Endometrial microvascular endothelial cells (primary cell): ENCODE results near the gene PLD3. TPM values are rescaled to one million over a fixed set of nuclear protein-coding genes. Genes with fewer than 3 reads are reported as not detected.
"Not testable (repeated sequence)": the region's sequence is repeated elsewhere in the genome, so short reads cannot be mapped to it uniquely, and the experiment has no call there.

Experiments used
- in situ Hi-C: cut with HindIII; loops from 2 replicates; pipeline ENCODE4 v1.10.0; 2017; ENCODE audit warnings: low sequenced_read_pairs, low pct_unique_long_range_greater_than_20kb; ENCODE audit errors: inconsistent ontology term
- total RNA-seq: library from RNA; depleted of rRNA; stranded (reverse); fragments of >200 nt; gene quantifications from one replicate; pipeline ENCODE4 v1.2.3, GENCODE V29; 2015; ENCODE audit errors: inconsistent ontology term

The PLD3 gene
- total RNA-seq, 1 donor from 2014 or later: 404 TPM

DNA sequence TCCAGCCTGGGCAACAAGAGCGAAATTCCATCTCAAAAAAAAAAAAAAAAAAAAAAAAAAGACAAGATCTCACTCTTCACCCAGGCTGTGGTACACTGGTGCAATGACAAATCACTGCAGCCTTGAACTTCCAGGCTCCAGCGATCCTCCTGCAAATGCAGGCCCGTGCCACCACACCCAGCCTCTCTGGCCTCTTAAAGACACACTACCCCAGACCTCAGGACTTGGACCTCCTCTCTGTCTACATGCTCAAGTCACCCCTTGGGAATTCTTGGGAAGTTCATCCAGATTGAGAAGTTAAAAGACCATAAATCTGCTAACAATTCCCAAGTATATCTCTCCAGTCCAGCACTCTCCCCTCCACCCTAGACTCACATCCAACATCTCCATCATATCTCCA, 52.1 kb downstream of the PLD3 start:
- in situ Hi-C loops: no loop called here

DNA sequence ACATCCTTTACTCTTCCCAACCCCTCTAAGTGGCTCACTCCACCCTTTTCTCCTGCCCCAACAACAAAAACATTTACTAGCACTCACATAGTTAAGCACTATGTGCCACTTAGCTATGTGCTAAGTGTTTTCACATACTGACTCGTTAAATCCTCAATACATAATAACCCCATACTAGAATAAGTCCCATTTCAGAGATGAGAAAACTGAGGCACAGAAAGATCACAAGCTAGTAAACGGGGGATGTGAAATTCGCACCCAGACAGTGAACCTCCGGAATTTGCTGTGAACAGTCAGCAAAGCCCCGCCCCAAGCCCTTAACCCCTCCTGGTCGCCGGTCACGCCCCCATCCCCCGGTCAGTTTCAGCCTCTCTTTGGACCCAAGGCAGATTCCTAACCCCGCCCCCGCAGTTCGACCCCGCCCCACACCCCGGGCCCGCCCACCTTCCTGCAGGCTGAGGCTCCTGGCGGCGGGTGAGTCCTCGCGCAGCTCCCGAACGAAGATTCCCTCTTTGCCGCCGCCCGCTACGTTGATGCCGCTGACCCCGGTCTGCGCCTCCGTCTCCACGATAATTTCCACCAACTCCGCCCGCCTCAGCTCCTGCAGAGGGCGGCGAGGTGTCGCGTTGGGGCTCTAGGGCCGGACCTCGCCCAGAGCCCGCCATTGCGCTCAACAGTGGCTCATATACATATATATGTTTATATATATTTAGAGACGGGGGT, 54.9 kb downstream of the PLD3 start:
- in situ Hi-C loops: no loop called here

DNA sequence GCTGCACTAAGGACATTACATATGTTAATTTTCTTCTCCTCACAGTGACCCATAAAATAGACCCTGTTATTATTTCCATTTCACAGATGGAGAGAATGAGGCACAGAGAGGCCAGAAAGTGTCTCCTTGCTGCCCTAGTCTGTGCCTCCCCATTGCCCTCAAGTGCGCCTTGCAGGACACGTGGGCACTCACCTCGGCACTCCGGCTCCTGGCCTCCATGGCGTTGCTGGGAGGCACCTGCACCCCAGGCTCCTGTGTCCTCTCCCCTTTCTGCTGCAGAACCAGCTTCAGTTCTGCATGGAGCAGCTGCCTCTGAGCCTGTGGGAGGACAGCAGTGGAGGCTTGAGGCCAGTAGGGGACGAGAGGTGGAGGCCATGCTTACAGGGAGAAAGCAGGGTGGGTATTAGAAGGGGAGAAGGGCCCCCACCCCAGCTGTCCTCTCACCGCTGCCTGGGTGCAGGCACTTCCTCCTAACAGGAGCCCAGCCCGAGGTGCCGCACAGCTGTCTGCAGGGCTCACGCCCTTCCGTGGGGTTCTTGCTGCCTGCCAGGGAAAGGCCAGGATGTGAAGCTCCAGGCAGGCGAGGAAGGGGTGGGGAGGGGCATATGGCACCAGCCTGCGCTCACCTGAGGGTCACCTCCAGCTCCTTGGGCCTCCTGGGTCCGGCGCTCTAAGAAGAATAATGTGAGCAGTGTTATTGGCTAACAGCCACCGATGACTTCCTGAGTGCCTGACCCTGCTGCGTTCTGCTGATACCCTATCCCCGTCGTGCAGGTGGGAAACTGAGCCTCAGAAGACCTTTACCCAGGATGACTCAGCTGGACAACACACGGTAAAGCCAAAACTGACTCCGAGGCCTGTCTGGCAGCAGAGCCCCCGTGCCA, 59.5 kb downstream of the PLD3 start:
- in situ Hi-C loops: no loop called here

DNA sequence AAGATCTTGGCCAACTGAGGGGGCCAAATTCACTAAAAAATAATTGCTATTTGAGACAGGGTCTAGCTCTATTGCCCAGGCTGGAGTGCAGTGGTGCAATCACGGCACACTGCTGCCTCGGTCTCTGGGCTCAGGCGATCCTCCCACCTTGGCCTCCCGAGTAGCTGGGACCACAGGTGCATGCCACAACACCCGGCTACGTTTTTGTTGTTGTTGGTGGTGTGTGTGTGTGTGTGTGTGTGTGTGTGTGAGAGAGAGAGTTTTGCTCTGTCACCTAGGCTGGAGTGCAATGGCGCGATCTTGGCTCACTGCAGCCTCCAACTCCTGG, 60.1 kb downstream of the PLD3 start:
- in situ Hi-C loops: not testable (repeated sequence)

DNA sequence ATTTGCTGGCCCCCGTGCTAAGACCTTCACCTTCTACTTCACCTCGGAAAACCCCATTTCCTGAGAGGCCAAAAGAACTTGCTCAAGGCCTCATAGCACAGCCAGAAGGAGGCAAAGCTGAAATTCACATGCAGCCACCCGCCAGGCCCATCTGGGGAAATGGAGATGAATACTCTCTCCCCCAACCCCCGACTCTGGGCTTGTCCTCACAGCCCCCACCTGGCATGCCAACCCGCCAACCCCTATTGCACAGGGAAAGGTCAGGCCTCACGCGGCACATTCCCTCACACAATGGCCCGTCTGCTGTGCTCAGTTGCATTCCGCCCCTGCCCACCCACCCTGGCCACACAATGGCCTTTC, 61.5 kb downstream of the PLD3 start:
- in situ Hi-C loops: no loop called here

DNA sequence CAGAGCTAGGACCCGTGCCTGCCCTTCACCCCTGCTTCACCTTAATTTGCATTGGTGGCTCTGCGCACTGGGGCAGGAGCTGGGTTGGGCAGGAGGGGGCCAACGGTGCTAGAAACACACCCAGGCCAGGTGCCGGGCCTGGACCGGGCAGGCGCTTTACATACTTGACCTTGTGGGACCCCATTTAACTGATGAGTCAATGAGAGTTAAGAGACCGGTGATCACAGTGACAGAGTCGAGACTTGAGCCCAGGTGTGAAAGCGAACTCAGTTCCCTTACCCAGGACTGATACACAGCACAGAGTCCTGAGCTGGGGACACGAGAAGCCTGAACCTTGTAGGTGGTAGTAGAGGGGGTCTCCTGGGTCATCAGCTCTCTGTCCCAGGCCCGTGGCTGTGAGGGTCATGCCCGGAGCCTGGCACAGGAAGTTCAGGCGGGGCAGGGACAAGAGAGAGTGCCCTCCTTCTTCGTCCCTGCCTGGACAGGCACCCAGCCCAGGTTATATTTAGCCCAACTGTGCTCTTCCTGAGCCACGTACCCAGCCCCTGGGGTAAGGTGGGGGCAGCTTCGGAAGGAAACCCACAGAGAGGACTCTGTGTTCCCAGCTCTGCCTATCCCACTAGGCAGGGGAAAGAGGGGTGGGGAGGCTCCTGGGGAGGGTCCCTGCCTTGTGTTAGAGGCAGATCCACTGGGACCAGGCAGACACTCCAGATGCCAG, 62.8 kb downstream of the PLD3 start:
- in situ Hi-C loops: no loop called here

DNA sequence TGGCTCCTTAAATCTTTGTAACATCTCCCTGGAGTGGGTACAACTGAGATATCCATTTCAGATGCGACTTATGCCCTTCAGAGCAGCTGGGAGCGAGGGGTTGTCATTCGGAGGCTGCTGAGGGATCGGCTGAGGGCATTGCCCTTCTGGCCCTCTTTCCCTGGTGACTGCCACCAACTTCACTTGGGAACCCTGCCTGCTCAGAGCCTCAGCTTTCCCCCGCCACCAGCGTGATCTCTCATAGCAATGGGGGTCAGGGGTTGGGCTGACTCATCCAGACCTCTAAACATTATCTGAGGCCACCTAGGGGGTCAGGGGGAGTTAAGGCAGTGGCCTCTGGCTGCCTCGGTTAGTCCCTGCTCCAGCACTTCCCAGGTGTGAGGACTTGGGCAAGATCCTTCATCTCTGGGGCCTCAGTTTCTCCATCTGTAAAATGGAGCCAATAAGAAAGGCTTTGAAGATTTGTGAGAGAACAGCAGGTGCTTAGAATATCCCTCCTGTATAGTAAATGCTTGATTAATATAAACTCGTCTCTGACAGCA, 63.5 kb downstream of the PLD3 start:
- in situ Hi-C loops: no loop called here

DNA sequence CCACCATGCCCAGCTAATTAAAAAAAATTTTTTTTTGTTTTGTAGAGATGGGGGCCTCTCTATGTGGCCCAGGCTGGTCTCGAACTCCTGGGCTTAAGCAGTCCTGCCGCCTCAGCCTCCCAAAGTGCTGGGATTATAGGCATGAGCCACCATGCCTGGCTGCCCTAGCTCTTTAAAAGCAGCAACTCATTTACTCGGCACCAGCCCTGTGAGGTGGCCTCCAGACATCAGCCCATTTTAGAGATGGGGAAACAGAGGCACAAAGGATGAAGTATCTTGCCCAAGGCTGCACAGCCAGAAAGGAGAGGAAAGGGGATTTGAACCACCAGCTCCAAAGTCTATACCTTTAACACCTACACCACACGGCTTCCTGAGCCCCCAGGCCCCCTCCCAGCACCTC, 64.4 kb downstream of the PLD3 start:
- in situ Hi-C loops: no loop called here

DNA sequence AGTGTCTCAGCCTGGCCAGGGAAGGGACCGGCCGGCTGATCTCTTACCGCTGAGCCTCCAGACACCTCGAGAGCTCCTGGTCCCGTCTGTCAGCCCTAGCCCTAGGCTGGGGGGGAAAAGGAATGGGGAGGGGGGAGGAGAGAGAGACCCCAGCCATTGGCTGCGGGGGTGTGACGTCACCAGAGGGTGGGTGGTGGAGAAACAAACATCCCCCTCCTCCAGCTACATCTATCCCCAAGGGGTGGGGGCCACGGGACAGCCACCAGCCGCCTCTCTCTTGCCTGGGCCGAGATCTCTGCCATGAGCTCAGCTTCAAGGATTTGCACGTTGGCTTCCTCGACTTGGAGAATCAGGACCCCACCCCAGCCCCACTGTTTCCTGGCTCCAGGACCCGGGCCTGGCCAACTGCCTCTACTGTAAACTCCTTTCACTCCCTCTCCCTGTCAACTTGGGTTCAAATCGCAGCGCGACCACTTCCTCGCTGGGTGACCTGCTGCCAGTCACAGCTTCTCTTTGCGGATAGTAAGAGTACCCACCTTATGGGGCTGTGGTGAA, 64.9 kb downstream of the PLD3 start, which contains the start of gene PRX:
PRX (minus strand) TSS at position 88 of the 555 bp plus-strand sequence. CDS start 5,446 bp downstream, outside the sequence.
- in situ Hi-C loops: no loop called here

DNA sequence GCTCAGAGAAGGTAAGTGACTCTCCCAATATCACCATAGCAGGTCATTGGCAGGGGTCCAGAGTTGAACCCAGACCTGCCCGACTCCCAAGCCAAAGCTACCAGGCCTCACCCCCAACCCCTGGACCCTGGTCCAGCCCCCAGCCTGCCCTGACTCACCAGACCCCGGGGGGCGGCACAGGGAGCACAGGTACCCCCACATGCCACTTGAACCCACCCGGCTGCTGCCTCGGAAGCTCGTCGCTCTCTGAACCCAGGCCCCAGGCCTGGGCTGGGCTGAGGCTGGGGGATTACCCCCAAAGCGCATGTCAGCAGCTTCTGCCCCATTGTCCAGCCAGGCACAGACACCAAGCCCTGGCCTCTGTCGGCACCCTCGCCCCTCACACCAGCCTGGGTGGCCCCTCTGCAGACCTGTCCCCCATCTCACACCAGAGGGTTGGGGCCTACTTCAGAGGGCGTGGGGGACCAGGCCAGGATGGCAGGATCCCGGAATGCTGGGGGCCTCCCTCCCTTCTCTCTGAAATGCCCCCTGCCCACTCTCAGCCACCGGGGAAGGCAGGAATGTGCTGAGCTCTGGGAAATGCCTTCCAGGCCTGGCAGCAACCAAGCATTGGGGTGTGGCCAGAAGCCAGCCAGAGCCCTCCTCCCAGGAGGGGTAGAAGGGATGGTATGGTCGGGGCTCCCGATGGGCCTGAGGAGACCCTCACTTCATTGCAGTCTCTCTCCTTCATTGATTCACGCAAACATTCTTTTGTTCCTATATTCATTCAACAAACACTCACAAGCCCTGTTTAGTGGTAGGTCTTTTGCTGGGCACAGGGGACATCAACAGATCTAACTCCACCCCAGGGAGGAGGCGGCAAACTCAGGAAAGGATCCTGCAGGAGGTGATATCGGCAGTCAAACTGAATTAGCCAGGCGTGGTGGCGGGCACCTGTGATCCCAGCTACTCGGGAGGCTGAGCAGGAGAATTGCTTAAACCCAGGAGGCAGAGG, 66.3 kb downstream of the PLD3 start:
- in situ Hi-C loops: no loop called here

DNA sequence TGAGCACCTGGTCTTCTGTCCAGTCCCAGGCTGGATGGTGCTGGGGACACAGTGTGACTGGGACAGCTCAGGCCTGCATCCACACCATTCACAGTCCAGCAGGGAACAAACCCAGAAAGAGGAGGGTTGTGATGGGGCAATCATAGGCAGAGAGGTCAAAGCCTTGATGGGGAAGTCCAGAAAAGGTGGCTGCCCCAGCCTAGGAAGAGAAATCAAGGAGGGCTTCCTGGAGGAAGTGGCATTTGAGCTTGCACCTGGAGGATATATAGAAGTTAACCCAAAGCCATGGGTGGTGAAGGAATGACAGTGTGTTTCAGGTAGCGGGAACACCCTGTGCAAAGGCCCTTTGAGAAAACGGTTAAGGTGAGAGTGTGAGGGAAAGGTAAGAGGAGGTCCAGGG, 67.3 kb downstream of the PLD3 start:
- in situ Hi-C loops: no loop called here

DNA sequence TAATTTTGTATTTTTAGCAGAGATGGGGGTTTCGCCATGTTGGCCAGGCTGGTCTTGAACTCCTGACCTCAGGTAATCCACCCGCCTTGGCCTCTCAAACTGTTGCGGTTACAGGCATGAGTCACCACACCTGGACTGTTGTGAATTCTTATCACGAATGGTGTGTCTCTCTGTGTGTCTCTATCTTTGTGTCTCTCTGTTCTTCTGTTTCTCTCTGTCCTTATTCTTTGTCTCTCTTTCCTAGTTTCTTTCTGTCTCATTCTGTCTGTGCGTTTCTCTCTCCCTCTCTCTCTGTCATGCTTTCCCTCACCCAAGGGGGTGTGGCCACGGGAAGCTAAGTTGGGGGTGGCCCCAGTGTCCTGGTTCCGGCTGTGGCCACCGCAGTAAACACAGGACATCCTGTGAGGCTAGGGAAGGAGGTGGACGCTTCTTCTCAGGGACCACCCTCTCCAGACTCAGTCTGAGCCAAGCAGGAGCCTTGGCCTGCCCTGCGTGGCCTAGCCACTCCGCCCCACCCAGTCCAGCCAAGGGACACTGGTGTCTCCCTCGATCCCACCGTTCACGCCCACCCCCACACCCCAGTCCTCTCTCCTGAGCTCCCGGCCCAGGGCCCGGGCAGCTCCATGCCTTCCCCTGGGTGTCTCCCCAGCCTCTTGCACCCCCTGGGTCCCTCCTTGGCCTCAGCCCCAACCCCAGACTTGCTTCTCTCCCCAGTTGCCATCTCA, 68.6 kb downstream of the PLD3 start:
- in situ Hi-C loops: no loop called here

DNA sequence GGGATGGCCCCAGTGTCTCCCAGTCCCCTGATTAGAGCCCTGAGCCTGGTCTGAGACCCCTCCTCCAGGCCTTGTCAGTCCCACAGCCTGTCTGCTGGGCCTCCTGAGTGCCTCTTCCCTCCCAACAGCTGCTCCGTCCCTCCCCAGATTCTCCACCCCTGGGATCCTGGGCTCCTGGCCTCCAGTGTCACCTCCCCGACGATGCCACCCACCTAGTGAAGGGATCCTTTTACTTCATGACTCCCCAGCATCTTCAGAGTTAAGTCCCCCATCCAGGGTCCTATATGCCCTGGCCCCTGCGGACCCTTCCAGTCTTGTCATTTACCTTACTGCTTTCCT, 69.1 kb downstream of the PLD3 start:
- in situ Hi-C loops: no loop called here

DNA sequence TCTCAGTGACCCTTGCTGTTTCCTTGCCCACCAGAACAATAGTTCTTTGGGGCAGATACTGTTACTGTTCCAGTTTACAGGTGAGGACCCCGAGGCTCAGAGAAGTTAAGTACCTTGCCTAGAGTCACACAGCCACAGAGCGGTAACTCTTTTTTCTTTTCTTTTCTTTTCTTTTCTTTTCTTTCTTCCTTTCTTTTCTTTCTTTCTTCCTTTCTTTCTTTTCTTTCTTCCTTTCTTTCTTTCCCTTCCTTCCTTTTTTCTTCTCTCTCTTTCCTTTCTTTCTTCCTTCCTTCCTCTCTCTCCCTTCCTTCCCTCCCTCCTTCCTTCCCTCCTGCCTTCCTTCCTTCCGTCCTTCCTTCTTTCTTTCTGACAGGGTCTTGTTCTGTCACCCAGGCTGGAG, 69.5 kb downstream of the PLD3 start:
- in situ Hi-C loops: no loop called here

DNA sequence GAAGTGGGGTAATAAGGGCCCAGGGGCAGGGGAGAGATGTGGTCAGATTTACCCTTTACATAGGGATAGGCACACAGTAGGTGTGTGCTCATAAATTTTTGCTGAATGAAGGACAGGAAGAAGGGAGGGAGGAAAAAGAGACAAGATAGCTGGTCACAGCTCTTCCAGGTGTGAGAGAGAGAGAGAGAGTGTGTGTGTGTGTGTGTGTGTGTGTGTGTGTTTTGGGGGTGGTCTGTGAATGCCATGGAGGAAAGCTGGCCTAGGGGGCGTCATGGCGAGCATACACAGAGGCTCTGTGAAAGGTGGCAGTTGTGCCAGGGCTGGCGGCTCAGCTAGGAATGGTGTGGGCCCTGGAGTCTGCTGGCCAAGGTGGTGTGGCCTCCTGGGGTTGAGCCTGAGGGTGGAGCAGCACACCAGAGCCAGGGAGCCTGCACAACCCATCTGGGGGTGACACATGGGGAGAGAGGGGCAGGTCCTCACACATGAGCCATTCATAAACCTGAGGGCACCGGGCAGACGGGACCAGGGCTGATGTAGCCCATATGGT, 70.6 kb downstream of the PLD3 start:
- in situ Hi-C loops: no loop called here

DNA sequence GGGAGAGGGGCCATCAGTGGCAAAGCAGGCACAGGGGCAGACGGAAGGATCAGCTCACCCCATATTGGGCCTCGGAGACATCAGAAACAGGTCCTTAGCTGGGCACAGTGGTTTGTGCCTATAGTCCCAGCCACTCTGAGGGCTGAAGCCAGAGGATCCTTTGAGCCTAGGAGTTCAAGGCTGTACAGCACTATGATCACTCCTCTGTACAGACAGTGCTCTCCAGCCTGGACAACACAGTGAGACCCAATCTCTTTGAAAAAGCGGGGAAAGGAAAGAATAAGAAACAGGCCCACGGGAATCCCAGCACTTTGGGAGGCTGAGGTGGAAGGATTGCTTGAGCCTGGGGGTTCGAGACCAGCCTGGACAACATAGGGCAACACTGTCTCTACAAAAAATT, 71.3 kb downstream of the PLD3 start:
- in situ Hi-C loops: no loop called here

DNA sequence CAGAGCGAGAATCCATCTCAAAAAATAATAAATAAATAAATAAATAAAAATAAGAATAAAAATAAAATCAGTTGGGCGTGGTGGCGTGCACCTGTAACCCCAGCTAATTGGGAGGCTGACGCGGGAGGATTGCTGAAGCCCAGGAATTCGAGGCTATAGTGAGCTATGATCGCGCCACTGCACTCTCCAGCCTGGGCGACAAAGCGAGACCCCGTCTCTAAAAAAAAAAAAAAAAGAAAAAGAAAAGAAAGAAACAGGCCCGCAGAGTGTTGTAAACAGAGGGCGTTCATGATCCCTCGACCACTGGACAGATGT, 71.9 kb downstream of the PLD3 start:
- in situ Hi-C loops: no loop called here
